CD4-positive, alpha-beta T cell treated with Interferon alpha-2 for 1 hour (primary cell): ENCODE data around the gene NEDD9.

Experiments used
- DNase-seq, 2 donors: peaks; one replicate each; pipeline ENCODE4 v3.0.0-alpha.2; 2020 to 2022

Gene NEDD9

GRCh38 chr6:11232193-11232769 lies at the start of gene NEDD9:
Gene NEDD9 (minus strand): TSS chr6:11232668. CDS start chr6:11232515, 153 bp downstream.
- peak; percentile 94 to 96 for DNase-seq

- no peak for DNase-seq
These were observed 49.8 kb upstream of the NEDD9 start for GRCh38 chr6:11282245-11282644.

GRCh38 chr6:11280394-11280793 lies 47.9 kb upstream of the NEDD9 start:
- no peak for DNase-seq

- DNase-seq, result no peak
These were observed 46.8 kb upstream of the NEDD9 start for GRCh38 chr6:11279284-11279689.

GRCh38 chr6:11278207-11278559 lies 45.7 kb upstream of the NEDD9 start:
- DNase-seq, result peak in 1 of 2 donors; percentile 12

GRCh38 chr6:11277275-11278206 lies 45.1 kb upstream of the NEDD9 start:
- peak in 1 of 2 donors; percentile 43 for DNase-seq

- no peak for DNase-seq
These were observed 44.4 kb upstream of the NEDD9 start for GRCh38 chr6:11276911-11277274.

- DNase-seq, result no peak
These were observed 43.8 kb upstream of the NEDD9 start for GRCh38 chr6:11276228-11276627.

- DNase-seq, result peak in 1 of 2 donors; percentile 48
These were observed 43.1 kb upstream of the NEDD9 start for GRCh38 chr6:11275598-11275997.

- DNase-seq, result no peak
These were observed 41.1 kb upstream of the NEDD9 start for GRCh38 chr6:11273406-11274065.

GRCh38 chr6:11272491-11273192 lies 40.2 kb upstream of the NEDD9 start:
- DNase-seq, result no peak

GRCh38 chr6:11271228-11272020 lies 39.0 kb upstream of the NEDD9 start:
- no peak for DNase-seq

- no peak for DNase-seq
These were observed 37.9 kb upstream of the NEDD9 start for GRCh38 chr6:11270030-11271027.

GRCh38 chr6:11268978-11269377 lies 36.5 kb upstream of the NEDD9 start:
- DNase-seq, result no peak

GRCh38 chr6:11266926-11267325 lies 34.5 kb upstream of the NEDD9 start:
- no peak for DNase-seq

GRCh38 chr6:11265932-11266331 lies 33.5 kb upstream of the NEDD9 start:
- no peak for DNase-seq

- DNase-seq, result no peak
These were observed 31.6 kb upstream of the NEDD9 start for GRCh38 chr6:11264100-11264499.

GRCh38 chr6:11263291-11263775 lies 30.9 kb upstream of the NEDD9 start:
- peak in 1 of 2 donors; percentile 23 for DNase-seq

GRCh38 chr6:11262242-11262641 lies 29.8 kb upstream of the NEDD9 start:
- no peak for DNase-seq

- peak in 1 of 2 donors; percentile 31 for DNase-seq
These were observed 28.0 kb upstream of the NEDD9 start for GRCh38 chr6:11260249-11261038.
